ENCODE measurements around the gene BTBD19. TPM values are rescaled to one million over a fixed set of nuclear protein-coding genes. Genes with fewer than 3 reads are reported as not detected.

BTBD19 gene
- total RNA-seq, 2 experiments from 2014 or later = 5.2 to 5.6 TPM

DNA sequence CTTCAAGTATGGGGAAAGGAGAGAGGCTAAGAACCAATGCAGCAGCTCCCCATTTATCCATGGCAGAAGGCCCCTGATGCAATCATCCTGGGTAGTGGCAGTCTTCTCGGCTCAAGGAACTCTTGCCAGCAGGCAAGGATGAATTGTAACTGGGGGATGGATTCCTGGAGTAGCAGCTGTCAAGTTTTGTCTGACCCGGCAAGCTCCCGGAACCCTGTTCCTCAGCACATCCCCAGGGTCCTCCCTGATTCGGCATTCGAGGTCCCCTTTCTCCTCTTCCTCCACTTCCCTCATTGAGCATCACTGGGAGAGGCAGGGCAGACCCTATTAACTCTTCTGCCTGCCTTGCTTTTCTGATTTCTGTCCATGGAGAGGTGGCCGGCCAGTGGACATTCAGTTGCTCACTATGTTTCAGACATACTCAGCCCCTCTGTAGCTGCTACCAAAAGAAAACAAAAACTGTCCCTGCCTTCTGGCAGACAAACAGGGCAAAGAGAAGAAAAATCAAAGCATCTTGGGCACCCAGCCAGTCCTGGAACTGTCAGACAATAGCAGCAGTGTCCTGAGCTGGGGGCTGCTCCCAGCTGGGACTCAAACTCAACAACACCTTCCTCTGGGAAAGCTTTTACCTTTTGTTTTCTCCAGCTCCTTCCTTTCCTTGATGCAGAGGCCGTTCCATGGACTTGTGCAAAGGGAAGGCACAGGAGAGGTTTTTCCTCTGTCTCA lies 40.3 kb downstream of the BTBD19 start:
- H3K27me3 Mint-ChIP-seq = no peaks in the 10 kb centered on the region
- H3K9me3 Mint-ChIP-seq = no peaks in the 10 kb centered on the region
- H3K36me3 Mint-ChIP-seq = peaks cover 15% of the 10 kb centered on the region
- no peak overlapping the region for H3K4me3 Mint-ChIP-seq
- POLR2A ChIA-PET = interaction anchor here (0.6 kb wide), 1 partner anchor 8 kb away, joined by 4 read pairs; no protein-coding TSS in a partner anchor
- peak overlapping the region; percentile 35 for H3K27ac Mint-ChIP-seq
- DNase-seq (no peak), ATAC-seq (ENCODE audit: low read depth) (no peak)
- no peaks in the 10 kb centered on the region for H3K4me1 Mint-ChIP-seq

DNA sequence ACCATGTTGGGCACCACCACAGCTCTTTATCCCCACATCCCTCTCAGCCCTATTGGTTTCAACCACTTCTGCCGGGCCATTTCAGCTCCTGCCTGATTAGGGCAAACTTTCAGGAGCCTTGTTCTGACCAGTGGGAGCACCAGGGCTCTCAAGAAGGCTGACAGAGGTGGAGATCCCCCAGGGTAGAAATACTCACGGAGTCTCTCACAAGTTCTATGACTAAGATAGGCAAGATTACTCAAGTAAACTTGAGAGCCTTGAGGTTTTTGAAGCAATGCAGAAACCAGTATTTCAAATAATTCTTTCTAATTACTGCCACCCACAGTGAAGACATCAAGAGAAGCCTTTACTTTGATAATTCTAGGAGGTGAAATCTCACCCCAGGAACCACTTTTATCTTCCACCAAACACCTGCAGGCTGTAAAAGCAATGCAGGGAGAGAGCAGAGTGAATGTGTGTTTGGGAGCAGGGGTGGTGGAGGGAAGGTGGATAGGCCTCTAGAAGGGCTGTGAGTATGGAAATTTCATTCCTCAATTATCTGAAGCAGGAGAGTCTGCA lies 41.3 kb downstream of the BTBD19 start:
- Mint-ChIP-seq H3K9me3 (no peaks in the 10 kb centered on the region), H3K36me3 (peaks cover 16% of the 10 kb centered on the region), H3K27ac (no peak overlapping the region), H3K27me3 (no peaks in the 10 kb centered on the region), H3K4me1 (no peaks in the 10 kb centered on the region), H3K4me3 (no peak overlapping the region)
- DNase-seq = no peak
- no peak for ATAC-seq (ENCODE audit: low read depth)
- POLR2A ChIA-PET = interaction anchor here (0.6 kb wide), 1 partner anchor 9 kb away, joined by 4 read pairs; no protein-coding TSS in a partner anchor

DNA sequence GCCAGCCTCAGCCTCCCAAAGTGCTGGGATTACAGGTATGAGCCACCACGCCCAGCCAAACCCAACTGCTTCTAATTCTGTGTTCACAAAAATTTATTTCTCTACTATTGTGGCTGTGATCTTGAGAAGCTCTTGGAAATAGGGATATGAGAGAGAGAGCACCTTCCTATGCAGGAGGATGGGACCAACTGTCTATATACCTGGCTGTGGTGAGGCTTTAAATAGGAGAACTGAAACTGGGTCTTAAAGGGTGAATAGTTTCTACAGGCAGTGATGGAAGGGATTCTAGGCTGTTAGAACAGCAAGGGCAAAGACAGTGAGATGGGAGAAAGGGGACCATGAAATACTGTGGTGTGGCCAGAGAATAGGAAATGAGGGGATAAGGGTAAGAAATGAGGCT lies 43.0 kb downstream of the BTBD19 start:
- no peak for ATAC-seq (ENCODE audit: low read depth)
- Mint-ChIP-seq H3K4me1 (no peaks in the 10 kb centered on the region), H3K9me3 (no peaks in the 10 kb centered on the region), H3K4me3 (no peak overlapping the region), H3K36me3 (peaks cover 17% of the 10 kb centered on the region), H3K27me3 (no peaks in the 10 kb centered on the region), H3K27ac (no peak overlapping the region)
- no peak for DNase-seq
- POLR2A ChIA-PET = no interaction called here

DNA sequence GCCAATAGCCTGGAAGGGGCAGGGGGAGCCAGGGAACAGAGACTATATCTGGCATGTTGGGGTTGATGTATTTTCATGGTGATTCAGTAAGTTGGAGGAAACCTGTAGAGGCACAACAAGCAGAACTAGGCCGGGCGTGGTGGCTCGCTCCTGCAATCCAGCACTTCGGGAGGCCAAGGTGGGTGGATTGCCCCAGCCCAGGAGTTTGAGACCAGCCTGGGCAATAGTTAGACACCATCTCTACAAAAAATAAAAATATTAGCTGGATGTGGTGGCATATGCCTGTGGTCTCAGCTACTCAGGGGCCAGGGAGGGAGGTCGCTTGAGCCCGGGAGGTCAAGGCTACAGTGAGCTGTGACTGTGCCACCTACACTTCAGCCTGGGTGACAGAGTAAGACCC lies 44.9 kb downstream of the BTBD19 start:
- POLR2A ChIA-PET = interaction anchor here (0.6 kb wide), 1 partner anchor 125 kb away, joined by 4 read pairs; no protein-coding TSS in a partner anchor
- Mint-ChIP-seq H3K27me3 (no peaks in the 10 kb centered on the region), H3K36me3 (peaks cover 23% of the 10 kb centered on the region), H3K4me1 (no peaks in the 10 kb centered on the region), H3K27ac (no peak overlapping the region), H3K9me3 (no peaks in the 10 kb centered on the region), H3K4me3 (no peak overlapping the region)
- ATAC-seq (ENCODE audit: low read depth) (no peak), DNase-seq (no peak)

DNA sequence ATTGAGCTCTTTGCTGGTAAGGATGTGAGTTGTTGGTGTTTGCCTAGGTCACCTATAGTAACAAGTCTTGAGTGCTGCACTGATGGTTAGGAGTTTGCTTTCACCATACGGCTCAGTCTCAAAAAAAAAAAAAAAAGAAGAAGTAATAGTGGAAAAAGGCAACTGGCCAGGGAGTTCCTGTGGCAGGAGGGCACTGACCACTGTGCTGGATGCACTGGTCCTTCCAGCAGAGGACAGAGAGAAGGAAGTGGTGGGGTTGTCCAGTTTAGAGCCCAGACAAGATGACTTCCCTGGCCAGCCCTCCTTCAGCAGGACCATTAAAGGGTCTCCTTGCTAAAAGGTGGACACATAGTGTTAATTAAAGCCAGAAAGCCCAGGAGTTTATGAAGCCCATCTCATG lies 46.6 kb downstream of the BTBD19 start:
- Mint-ChIP-seq H3K4me3 (no peak overlapping the region), H3K36me3 (peaks cover 22% of the 10 kb centered on the region), H3K4me1 (no peaks in the 10 kb centered on the region), H3K9me3 (no peaks in the 10 kb centered on the region), H3K27ac (no peak overlapping the region), H3K27me3 (no peaks in the 10 kb centered on the region)
- ATAC-seq (ENCODE audit: low read depth) (no peak), DNase-seq (no peak)
- POLR2A ChIA-PET = no interaction called here

- no peaks in the 10 kb centered on the region for H3K27me3 Mint-ChIP-seq
- ATAC-seq (ENCODE audit: low read depth) (no peak), DNase-seq (no peak)
- H3K36me3 Mint-ChIP-seq = peaks cover 20% of the 10 kb centered on the region
- no peak overlapping the region for H3K27ac Mint-ChIP-seq
- POLR2A ChIA-PET = no interaction called here
- no peak overlapping the region for H3K4me3 Mint-ChIP-seq
- H3K4me1 Mint-ChIP-seq = no peaks in the 10 kb centered on the region
- H3K9me3 Mint-ChIP-seq = no peaks in the 10 kb centered on the region
These were observed 47.4 kb downstream of the BTBD19 start for GRCh38 chr1:44855742-44856141.

DNA sequence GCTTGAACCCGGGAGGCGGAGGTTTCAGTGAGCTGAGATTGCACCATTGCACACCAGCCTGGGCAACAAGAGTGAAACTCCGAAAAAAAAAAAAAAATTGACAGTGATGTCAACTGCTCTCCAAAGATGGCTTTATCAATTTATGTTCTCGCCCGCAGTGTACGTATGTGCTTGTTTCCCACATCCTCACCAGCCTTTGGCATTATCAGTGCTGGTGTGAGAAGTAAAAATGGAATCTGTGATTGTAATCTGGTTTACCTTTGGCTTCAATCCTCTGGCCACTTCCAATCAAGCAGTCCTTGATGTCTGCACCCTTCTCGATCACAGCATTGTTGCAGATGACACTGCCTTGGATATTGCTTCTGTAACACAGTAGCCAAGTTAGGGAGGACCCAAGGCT lies 49.1 kb downstream of the BTBD19 start:
- Mint-ChIP-seq H3K36me3 (peaks cover 22% of the 10 kb centered on the region), H3K27me3 (no peaks in the 10 kb centered on the region), H3K4me3 (no peak overlapping the region), H3K27ac (no peak overlapping the region), H3K4me1 (no peaks in the 10 kb centered on the region), H3K9me3 (no peaks in the 10 kb centered on the region)
- ATAC-seq (ENCODE audit: low read depth) (no peak), DNase-seq (no peak)
- POLR2A ChIA-PET = no interaction called here

- H3K4me3 Mint-ChIP-seq = no peak overlapping the region
- ATAC-seq (ENCODE audit: low read depth) (no peak), DNase-seq (no peak)
- H3K27me3 Mint-ChIP-seq = no peaks in the 10 kb centered on the region
- H3K36me3 Mint-ChIP-seq = peaks cover 16% of the 10 kb centered on the region
- no peak overlapping the region for H3K27ac Mint-ChIP-seq
- H3K4me1 Mint-ChIP-seq = no peaks in the 10 kb centered on the region
- POLR2A ChIA-PET = no interaction called here
- no peaks in the 10 kb centered on the region for H3K9me3 Mint-ChIP-seq
These were observed 52.0 kb downstream of the BTBD19 start for GRCh38 chr1:44860331-44860730.

GRCh38 chr1:44860891-44861425 lies 52.6 kb downstream of the BTBD19 start:
- H3K27me3 Mint-ChIP-seq = no peaks in the 10 kb centered on the region
- H3K27ac Mint-ChIP-seq = no peak overlapping the region
- no peaks in the 10 kb centered on the region for H3K4me1 Mint-ChIP-seq
- no peaks in the 10 kb centered on the region for H3K9me3 Mint-ChIP-seq
- DNase-seq (no peak), ATAC-seq (ENCODE audit: low read depth) (no peak)
- H3K36me3 Mint-ChIP-seq = peaks cover 11% of the 10 kb centered on the region
- H3K4me3 Mint-ChIP-seq = no peak overlapping the region
- POLR2A ChIA-PET = no interaction called here

DNA sequence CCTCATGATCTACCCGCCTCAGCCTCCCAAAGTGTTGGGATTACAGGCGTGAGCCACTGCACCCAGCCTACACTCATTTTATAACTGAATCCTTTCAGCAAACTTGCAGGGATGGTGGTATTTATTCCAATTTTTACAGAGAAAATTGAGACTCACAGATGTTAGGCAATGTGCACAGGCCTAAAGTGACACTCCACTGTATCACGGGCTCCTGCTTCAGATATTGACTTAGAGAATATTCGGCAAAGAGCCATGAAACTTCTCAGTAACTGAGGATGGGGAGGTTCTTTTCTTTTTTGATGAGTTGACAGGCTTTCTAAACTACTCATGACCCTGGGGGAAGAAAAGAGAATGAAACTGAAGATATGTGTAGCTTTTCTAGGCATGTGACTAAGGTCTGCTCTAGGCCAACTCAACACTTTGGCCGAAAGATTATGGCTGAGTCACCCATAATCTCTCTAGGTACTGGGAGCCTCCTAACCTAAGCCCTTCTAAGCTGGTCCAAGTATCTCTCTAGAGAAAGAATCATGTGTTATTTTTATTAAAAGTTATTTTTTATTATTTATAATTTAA lies 54.6 kb downstream of the BTBD19 start:
- H3K4me3 Mint-ChIP-seq = no peak overlapping the region
- no peak for ATAC-seq (ENCODE audit: low read depth)
- POLR2A ChIA-PET = no interaction called here
- no peak for DNase-seq
- no peaks in the 10 kb centered on the region for H3K4me1 Mint-ChIP-seq
- H3K36me3 Mint-ChIP-seq = peaks cover 6% of the 10 kb centered on the region
- H3K9me3 Mint-ChIP-seq = no peaks in the 10 kb centered on the region
- no peak overlapping the region for H3K27ac Mint-ChIP-seq
- H3K27me3 Mint-ChIP-seq = no peaks in the 10 kb centered on the region

Other genes with a start within 250 kb of the BTBD19 start
- gene TMEM53, start 134.0 kb upstream of the BTBD19 start, total RNA-seq = 1 to 10 TPM; 4.2 to 4.7 TPM
- 100 to 1,000 TPM in 1 of 2 experiments, 10 to 100 TPM in 1; 95.7 to 105 TPM for gene ARMH1, start 133.8 kb upstream of the BTBD19 start, total RNA-seq
- gene RNU5D-1, start 77.4 kb upstream of the BTBD19 start, total RNA-seq = not detected
- gene KIF2C, start 68.7 kb upstream of the BTBD19 start, total RNA-seq = 10 to 100 TPM; 76.5 to 87.7 TPM
- gene RPS8, start 33.0 kb upstream of the BTBD19 start, total RNA-seq = 1,000 to 10,000 TPM; 1,522 to 1,548 TPM
- gene BEST4, start 20.4 kb upstream of the BTBD19 start, total RNA-seq = 1 to 10 TPM; 1.3 to 1.6 TPM
- 10 to 100 TPM; 68.8 to 70.7 TPM for gene PLK3, start 8.1 kb upstream of the BTBD19 start, total RNA-seq
- gene DYNLT4, start 1.2 kb upstream of the BTBD19 start, total RNA-seq = under 1 TPM; 0.43 to 0.97 TPM
- gene PTCH2, start 34.7 kb downstream of the BTBD19 start, total RNA-seq = 1 to 10 TPM; 1.0 to 1.6 TPM
- 10 to 100 TPM; 22.8 to 23.0 TPM for gene EIF2B3, start 178.1 kb downstream of the BTBD19 start, total RNA-seq
- gene HECTD3, start 202.8 kb downstream of the BTBD19 start, total RNA-seq = 10 to 100 TPM; 44.2 to 44.9 TPM
- gene UROD, start 203.7 kb downstream of the BTBD19 start, total RNA-seq = 10 to 100 TPM; 71.7 to 79.2 TPM